ENCODE measurements around the gene FIGNL2.

Gene FIGNL2

DNA sequence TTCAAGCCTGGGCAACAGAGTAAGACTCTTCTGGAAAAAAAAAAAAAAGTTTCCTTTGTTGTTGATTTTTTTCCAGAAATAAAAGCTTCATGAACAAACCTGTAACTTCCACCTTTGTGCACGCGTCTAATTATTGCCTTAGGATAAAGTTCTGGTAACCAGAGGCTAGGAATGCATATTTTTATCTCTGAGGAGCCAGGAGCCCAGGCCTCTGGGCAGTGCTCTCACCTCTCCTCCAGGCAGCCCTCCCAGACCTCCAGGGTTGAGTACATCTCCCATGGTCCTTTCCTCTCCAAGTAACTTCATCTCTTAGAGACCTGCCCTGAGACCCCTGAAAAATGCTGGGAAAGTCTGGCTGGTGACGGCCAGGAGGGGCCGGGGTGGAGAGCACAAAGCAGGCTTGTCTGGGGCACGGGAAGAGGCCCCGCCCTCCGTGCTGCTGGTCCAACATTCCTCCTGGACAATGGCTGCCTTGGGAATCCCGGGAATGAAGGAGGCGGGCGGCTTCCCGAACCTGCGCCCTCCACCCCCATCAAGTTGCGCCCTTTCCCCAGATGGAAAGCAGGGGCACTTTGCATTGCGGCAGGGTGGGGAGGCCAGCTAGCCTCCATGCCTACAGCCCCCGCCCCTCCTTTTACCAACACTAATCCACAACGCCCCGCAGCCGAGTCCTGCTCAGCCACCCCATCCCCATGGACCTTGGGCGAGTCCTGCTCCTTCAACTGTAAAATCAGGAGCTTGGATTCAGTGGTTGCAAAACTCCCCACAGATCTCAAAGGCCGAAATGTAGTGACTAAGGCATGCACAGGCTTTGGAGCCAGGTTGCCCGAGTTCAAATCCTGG lies 7.3 kb upstream of the FIGNL2 start:
- Mint-ChIP-seq H3K9me3 (no peaks in the 10 kb centered on the region), H3K27me3 (ENCODE audit: low read depth) (peaks cover 27% of the 10 kb centered on the region), H3K4me1 (peaks cover 43% of the 10 kb centered on the region), H3K27ac (peak overlapping the region; percentile 78 to 90 (median 87)), H3K36me3 (ENCODE audit: low read depth) (no peaks in the 10 kb centered on the region), H3K4me3 (peak overlapping the region; percentile 77 to 82 (median 80))
- TF ChIP-seq, protein P1, sequence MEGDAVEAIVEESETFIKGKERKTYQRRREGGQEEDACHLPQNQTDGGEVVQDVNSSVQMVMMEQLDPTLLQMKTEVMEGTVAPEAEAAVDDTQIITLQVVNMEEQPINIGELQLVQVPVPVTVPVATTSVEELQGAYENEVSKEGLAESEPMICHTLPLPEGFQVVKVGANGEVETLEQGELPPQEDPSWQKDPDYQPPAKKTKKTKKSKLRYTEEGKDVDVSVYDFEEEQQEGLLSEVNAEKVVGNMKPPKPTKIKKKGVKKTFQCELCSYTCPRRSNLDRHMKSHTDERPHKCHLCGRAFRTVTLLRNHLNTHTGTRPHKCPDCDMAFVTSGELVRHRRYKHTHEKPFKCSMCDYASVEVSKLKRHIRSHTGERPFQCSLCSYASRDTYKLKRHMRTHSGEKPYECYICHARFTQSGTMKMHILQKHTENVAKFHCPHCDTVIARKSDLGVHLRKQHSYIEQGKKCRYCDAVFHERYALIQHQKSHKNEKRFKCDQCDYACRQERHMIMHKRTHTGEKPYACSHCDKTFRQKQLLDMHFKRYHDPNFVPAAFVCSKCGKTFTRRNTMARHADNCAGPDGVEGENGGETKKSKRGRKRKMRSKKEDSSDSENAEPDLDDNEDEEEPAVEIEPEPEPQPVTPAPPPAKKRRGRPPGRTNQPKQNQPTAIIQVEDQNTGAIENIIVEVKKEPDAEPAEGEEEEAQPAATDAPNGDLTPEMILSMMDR (IDR thresholded peaks at IDR 0.05; ENCODE audit: unreplicated experiment in 3 of 3) = no peak

DNA sequence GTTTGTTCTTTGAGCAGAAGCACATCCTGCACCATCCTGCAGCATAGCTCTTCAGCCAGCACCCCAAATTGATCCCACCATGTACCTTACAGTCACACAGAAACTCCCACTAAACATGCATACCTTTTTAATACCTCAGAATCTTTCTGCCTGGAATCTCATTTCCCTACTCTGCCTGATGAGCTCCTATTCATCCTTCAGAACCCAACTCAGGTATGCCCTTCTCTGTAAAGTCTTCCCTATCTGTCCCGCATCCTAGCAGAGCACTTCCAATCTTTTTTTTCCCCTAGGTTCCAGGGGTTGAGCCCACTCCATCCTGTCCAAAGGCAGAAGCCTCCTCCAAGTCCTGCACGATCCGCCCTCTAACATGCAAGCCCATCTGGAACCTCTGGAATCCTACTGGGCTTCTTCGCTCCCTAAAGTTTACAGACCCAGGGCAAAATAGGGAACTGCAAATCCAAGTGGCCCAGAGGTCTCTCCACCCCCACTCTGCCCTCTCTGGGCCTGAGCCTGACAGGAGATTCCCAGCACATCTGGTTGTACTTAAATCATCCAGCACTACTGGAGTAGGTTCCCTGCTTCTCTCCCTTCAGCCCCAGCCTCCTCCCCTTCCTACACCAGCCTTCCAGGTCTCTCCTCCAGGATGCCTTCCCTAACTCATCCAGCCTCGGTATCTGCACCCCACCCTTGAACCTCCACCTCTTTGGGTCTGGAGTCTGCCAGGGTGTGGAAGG lies 4.1 kb upstream of the FIGNL2 start:
- Mint-ChIP-seq H3K4me1 (peaks cover 49% of the 10 kb centered on the region), H3K36me3 (ENCODE audit: low read depth) (no peaks in the 10 kb centered on the region), H3K9me3 (no peaks in the 10 kb centered on the region), H3K27me3 (ENCODE audit: low read depth) (peaks cover 34% of the 10 kb centered on the region), H3K27ac (peak overlapping the region; percentile 54 to 80 (median 71)), H3K4me3 (peak overlapping the region; percentile 1 to 56 (median 50))
- TF ChIP-seq, protein P1 (IDR thresholded peaks at IDR 0.05; ENCODE audit: unreplicated experiment in 3 of 3) = no peak

DNA sequence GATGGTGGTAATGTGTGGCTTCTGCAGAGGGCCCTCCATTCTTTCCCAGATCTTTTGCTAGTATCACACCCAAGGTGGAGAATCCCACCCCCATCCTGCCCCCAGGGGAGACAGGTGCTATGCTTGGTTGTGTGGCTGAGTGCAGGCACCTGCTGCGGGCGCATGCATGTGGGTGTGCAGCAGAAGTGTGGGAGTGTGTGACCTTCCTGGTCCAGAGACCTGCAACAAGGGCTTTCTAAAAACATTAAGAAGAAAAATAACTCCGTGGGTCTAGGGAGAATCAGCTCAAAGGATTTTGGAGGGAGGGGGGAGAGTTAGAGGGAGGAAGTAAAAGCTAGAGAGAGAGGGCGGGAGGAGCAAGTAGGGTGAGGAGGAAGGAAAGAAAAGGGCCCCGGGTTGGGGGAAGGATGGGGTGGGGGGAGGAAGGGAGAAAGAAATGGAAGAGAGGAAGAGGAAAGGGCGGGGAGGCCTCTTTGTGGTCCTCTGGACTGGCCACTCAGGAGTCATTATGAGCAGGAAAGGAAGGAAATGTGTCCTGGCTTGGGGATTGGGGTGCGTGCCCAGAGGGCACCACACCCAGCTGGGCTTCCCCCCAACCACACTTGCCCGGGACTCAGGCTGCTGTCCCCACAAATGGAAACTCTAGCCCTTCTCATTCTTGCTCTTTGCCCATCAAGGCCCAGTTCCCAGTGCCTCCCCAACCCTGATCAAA lies 3.1 kb upstream of the FIGNL2 start:
- H3K4me1 Mint-ChIP-seq = peaks cover 43% of the 10 kb centered on the region
- no peaks in the 10 kb centered on the region for H3K9me3 Mint-ChIP-seq
- peak overlapping the region; percentile 71 to 83 (median 80) for H3K27ac Mint-ChIP-seq
- peaks cover 30% of the 10 kb centered on the region for H3K27me3 Mint-ChIP-seq (ENCODE audit: low read depth)
- H3K4me3 Mint-ChIP-seq = peak overlapping the region; percentile 39 to 65 (median 56)
- no peaks in the 10 kb centered on the region for H3K36me3 Mint-ChIP-seq (ENCODE audit: low read depth)
- TF ChIP-seq, protein P1 (IDR thresholded peaks at IDR 0.05; ENCODE audit: unreplicated experiment in 3 of 3) = no peak

DNA sequence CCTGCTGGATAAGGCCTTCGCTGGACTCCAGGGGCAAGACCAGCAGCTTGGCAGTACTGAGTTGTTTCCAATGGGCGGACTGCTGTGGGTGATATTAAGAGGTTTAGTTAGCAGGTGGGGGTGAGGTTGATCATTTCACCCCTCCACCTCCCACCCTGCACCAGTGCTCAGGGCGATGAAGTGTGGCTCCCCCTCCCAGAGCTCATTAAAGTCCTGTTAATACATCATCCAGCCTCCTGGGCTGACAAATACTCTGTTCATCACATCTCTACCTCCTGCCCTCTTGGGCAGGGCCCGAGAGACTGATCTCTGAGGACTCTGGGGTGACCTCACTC lies 2.4 kb upstream of the FIGNL2 start:
- Mint-ChIP-seq H3K4me1 (peaks cover 43% of the 10 kb centered on the region), H3K36me3 (ENCODE audit: low read depth) (no peaks in the 10 kb centered on the region), H3K4me3 (peak overlapping the region; percentile 19 to 65 (median 56)), H3K9me3 (no peaks in the 10 kb centered on the region), H3K27ac (peak overlapping the region; percentile 71 to 83 (median 80)), H3K27me3 (ENCODE audit: low read depth) (peaks cover 31% of the 10 kb centered on the region)
- TF ChIP-seq, protein P1 (IDR thresholded peaks at IDR 0.05; ENCODE audit: unreplicated experiment in 3 of 3) = no peak

DNA sequence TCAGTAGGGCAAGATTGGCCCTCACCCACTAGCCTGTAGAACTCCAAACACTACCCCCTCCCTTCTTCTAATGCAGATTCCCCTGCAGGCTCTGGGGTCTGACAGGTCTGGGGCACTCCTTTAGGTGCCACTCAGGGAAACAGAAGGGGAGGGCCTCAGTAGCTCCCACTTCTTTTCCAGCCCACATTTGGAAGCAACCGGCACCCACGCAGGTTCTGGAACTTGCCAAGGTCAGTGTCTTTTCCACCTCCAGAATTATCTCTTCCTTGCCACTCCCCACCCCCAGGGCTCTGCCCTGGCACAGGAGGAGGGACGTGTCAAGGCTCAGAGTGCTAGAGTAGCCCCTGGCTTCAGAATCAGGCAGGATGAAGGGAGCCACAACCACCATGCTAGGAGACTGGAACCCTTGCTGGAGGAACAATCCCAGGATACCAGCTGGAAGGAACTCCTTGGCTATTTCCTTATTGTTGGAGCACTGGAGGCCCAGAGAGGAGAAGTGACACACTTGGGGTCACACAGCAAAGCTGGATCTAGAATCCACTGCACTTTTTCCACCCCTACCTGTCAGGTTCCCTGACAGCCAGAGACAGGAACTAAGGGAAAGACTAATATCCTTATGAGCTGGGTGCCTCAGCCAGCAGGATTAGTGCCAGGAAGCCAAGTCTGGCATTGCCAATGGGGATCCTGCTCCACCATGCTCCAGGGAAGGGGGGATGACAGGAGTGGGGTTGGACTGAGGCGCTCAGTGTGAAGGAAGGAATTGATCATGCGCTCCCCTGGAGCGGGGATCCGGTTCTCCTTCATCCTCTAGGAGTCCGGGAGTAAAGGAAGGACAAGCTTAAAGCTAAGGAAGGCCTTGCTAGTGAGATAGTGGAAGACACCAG lies 1.8 kb upstream of the FIGNL2 start:
- TF ChIP-seq, protein P1 (IDR thresholded peaks at IDR 0.05; ENCODE audit: unreplicated experiment in 3 of 3) = no peak

More for the DNA sequence above, 1.8 kb upstream of the FIGNL2 start:
- Mint-ChIP-seq H3K4me1 (peaks cover 44% of the 10 kb centered on the region), H3K36me3 (ENCODE audit: low read depth) (no peaks in the 10 kb centered on the region), H3K27me3 (ENCODE audit: low read depth) (peaks cover 33% of the 10 kb centered on the region), H3K9me3 (no peaks in the 10 kb centered on the region), H3K27ac (peak overlapping the region; percentile 71 to 83 (median 80)), H3K4me3 (peak overlapping the region; percentile 71 to 83 (median 78))
